ENCODE data around the gene SH3RF3. TPM values are rescaled to one million over a fixed set of nuclear protein-coding genes. Genes with fewer than 3 reads are reported as not detected.

SH3RF3 gene
- total RNA-seq, 1 donor from 2014 or later = 6.3 TPM

GRCh38 chr2:109493176-109493935 lies 364.4 kb downstream of the SH3RF3 start:
- DNase-seq (ENCODE audit: low read depth, low spot score) = no peak

- DNase-seq (ENCODE audit: low read depth, low spot score) = no peak
Observed at GRCh38 chr2:109494351-109494750, 365.3 kb downstream of the SH3RF3 start.

GRCh38 chr2:109497463-109497862 lies 368.5 kb downstream of the SH3RF3 start:
- no peak for DNase-seq (ENCODE audit: low read depth, low spot score)

- DNase-seq (ENCODE audit: low read depth, low spot score) = no peak
Observed at GRCh38 chr2:109497911-109498870, 369.2 kb downstream of the SH3RF3 start.

GRCh38 chr2:109498906-109499305 lies 369.9 kb downstream of the SH3RF3 start:
- no peak for DNase-seq (ENCODE audit: low read depth, low spot score)

- DNase-seq (ENCODE audit: low read depth, low spot score) = no peak
Observed at GRCh38 chr2:109499566-109499965, 370.6 kb downstream of the SH3RF3 start.

GRCh38 chr2:109500910-109501309 lies 371.9 kb downstream of the SH3RF3 start:
- DNase-seq (ENCODE audit: low read depth, low spot score) = no peak

GRCh38 chr2:109501461-109501860 lies 372.5 kb downstream of the SH3RF3 start:
- no peak for DNase-seq (ENCODE audit: low read depth, low spot score)

- DNase-seq (ENCODE audit: low read depth, low spot score) = no peak
Observed at GRCh38 chr2:109503191-109503590, 374.2 kb downstream of the SH3RF3 start.

GRCh38 chr2:109507217-109507616 lies 378.2 kb downstream of the SH3RF3 start:
- DNase-seq (ENCODE audit: low read depth, low spot score) = no peak

GRCh38 chr2:109507828-109508227 lies 378.8 kb downstream of the SH3RF3 start:
- DNase-seq (ENCODE audit: low read depth, low spot score) = no peak

GRCh38 chr2:109508556-109508955 lies 379.6 kb downstream of the SH3RF3 start:
- no peak for DNase-seq (ENCODE audit: low read depth, low spot score)

- DNase-seq (ENCODE audit: low read depth, low spot score) = no peak
Observed at GRCh38 chr2:109510136-109511028, 381.4 kb downstream of the SH3RF3 start.

GRCh38 chr2:109511168-109511567 lies 382.2 kb downstream of the SH3RF3 start:
- no peak for DNase-seq (ENCODE audit: low read depth, low spot score)

- DNase-seq (ENCODE audit: low read depth, low spot score) = no peak
Observed at GRCh38 chr2:109512076-109512475, 383.1 kb downstream of the SH3RF3 start.

GRCh38 chr2:109513230-109513629 lies 384.2 kb downstream of the SH3RF3 start:
- no peak for DNase-seq (ENCODE audit: low read depth, low spot score)

- no peak for DNase-seq (ENCODE audit: low read depth, low spot score)
Observed at GRCh38 chr2:109513749-109514588, 385.0 kb downstream of the SH3RF3 start.

- no peak for DNase-seq (ENCODE audit: low read depth, low spot score)
Observed at GRCh38 chr2:109514857-109515256, 385.9 kb downstream of the SH3RF3 start.

- no peak for DNase-seq (ENCODE audit: low read depth, low spot score)
Observed at GRCh38 chr2:109516445-109517117, 387.6 kb downstream of the SH3RF3 start.

All from pulmonary artery endothelial cell (primary cell).